Cerebellar cortex (tissue), 1 donor: ENCODE data around the gene CTNS.
"Not testable (repeated sequence)": the region's sequence is repeated elsewhere in the genome, so short reads cannot be mapped to it uniquely, and the experiment has no call there.

Experiments
- DNase-seq: peaks from one replicate; pipeline ENCODE4 v3.0.0-alpha.2; 2015; ENCODE audit warnings: low spot score

CTNS gene

DNA sequence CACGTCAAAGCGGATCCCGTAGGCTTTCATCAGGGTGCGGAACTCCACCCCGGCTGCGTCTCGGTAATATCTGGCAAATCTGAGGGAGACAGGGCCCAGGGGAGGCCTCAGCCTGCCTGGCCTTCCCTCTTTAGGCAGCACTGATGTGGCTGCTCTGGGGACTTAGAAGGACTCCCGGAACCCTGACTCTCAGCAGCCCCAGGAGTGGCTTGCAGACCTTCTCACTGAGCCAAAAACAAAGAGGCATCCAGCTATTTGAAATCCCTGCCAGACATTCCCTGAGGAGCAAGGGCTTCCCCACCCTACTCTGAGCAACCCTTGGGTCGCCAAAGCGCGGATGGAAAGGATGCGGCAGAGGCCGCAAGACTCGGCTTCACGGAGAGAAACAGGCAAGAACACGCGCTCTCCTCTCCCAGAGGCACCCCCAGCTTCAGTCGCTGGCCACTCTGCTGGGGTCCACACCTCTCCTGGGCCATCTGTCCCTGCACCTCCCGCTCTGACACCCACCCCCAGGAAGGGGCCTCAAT lies 51.5 kb downstream of the CTNS start:
- DNase-seq, result no peak

DNA sequence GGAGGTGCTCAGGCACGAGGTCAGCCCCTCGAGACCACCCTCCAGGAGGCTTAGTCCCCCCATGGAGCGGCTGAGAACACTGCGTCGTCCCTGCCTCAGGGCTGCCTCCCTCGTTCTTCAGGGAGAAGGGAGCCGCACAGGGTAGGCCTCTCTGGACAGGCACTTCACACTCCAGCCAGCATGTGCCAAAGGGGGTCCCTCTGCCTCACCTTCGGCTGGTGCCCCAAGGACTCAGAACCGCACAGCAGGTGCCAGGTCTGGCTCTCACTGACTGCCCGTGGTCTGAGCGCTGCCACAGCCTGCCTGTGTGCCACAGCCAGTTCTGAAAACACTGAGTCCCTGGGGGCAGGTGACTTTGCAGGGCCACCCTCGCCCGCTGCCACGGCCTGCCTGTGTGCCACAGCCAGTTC lies 52.3 kb downstream of the CTNS start:
- DNase-seq, result no peak

DNA sequence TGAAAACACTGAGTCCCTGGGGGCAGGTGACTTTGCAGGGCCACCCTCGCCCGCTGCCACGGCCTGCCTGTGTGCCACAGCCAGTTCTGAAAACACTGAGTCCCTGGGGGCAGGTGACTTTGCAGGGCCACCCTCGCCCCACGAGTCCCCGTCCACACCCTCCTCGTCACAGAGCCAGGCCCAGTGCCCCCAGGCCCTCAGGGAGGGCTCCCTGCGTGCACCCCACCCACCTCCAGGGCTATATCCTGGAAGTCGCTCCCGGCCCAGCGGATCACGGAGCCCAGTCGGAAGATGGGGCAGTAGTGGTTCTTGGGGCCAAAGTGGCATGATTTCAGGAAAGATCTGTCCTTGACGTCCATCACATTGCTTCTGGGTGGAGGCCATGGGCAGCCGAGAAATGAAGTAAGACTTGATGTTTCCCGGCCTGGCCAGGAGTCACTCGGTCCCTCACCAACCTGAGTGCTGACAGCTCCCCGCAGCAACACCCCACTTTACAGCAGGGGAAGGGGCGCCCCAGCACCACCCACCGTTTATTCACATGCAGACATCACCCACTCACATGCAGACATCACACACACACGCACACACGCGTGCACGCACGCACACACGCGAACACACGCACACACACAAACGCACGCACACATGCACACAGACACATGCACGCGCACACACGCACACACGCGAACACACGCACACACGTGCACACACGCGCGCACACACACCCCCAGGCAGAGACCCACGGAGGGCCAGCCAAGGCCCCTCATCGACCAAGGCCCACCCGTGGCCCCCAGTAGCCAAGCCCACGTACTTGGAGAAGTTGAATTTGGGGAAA lies 52.9 kb downstream of the CTNS start:
- DNase-seq, result no peak

DNA sequence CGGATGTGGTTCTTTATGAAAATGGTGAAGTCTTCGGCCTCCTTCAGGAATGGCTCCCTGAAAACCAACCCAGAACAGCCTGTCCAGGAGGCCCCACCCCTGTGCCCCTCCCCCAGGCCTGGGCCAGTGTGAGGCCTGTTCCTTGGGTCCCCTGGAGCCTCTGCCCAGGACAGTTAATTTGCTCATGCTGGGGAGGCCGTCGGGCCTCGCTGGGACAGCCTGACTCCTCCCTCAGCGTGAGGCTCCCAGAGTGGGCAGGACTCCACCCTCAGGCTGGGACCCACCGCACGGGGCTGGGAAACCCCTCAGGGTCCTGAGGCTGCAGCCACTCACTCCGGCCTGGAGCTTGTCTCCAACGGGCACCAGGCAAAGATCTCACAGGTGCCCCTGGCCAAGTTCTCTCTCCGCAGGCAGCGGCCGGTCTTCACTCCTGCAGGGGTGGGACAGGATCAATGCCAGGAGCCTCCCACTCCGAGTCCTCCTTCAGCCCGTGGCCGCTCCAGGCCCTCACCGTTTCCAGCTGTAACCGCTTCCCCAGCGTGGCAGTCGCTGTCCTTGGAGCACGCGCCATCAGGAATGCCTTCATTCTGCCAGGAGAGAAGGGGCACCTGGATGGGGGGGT lies 53.6 kb downstream of the CTNS start:
- no peak for DNase-seq

DNA sequence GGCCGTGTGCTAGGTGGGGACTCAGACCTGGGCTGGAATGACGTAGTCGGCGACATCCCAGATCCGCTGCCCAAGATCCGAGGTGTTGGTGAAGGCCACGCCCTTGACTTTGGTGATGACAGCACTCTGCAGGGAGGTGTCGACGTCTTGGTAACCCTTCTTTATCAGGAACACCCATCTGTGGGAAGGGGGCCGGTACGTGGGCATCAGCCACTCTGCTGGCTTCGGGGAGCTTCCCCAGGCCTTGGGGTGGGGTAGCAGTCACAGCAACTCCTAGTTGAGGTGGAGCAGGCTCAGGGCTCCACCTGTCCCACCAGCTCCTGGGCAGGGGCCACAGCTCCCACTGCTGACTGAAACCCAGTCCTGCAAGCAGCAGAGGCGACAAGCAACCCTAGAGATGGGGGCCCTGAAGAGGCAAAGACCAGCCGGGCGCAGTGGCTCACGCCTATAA lies 55.1 kb downstream of the CTNS start:
- peak; percentile 44 for DNase-seq

DNA sequence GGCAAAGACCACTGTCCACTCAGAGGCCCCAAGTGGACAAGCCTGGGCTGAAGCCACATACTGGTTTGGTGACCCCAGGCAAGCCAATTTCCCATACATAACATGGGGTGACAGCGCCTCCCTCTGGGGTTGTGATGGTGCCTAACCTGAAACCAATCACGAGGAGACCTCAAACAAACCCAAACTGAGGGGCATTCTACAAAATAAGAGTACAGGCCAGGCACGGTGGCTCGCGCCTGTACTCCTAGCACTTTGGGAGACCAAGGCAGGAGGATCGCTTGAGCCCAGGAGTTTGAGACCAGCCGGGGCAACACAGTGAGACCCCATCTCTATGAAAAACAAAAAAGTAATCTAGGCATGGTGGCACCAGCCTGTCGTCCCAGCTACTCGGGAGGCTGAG lies 55.8 kb downstream of the CTNS start:
- no peak for DNase-seq

DNA sequence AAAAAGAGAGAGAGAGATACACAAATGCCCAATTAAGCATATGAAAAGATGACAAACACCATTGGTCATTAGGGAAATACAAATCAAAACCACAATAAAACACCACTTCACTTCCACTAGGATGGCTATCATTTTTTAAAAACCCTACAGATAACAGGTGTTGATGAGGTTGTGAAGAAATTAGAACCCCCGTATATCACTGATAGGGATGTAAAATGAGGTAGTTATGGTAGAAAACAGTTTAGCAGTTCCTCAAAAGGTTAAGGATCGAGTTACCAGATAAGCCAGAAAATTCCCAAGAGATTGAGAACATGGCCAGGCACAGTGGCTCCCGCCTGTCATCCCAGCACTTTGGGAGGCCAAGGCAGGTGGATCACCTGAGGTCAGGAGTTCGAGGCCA lies 56.6 kb downstream of the CTNS start:
- no peak for DNase-seq

DNA sequence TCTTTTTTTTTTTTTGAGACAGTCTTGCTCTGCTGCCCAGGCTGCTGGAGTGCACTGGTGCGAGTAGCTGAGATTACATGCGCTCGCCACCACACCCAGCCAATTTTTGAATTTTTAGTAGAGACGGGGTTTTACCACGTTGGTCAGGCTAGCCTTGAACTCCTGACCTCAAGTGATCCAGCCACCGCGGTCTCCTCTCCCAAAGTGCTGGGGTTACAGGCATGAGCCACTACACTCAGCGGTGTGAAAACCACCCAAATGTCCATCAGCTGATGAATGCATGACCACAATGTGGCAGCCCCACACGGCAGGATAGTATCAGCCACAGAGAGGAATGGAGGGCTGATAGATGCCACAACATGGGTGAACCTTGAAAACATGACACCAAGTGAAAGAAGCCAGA lies 57.3 kb downstream of the CTNS start:
- DNase-seq, result no peak

DNA sequence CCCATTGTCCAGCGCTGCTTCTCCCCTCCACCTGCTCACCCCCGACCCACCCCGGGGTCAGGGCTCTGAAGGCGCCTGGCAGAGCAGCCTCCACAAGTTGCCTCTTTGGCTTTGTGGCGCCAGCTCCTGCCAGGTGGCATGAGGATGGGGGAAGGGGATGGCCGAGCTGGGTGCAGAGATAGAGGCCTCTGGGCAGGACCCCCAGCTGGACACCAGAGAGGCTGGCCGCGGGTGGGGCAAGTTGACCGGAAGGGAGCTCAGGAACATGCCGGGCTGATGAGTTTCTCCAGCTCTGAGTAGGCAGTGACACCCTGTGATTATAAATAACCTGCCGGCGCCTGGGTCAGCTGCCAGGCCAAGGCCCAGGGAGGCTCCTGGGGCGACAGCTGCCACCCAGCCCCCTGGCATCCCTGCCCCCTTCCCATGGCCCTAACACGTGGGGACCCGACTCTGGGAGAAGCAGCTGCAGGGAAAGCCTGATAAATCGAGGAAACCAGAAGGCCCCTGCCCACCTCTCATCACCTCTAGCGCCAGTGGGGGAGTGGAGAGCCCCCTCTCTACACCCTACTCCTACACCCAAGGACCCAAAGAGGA lies 58.7 kb downstream of the CTNS start:
- no peak for DNase-seq

DNA sequence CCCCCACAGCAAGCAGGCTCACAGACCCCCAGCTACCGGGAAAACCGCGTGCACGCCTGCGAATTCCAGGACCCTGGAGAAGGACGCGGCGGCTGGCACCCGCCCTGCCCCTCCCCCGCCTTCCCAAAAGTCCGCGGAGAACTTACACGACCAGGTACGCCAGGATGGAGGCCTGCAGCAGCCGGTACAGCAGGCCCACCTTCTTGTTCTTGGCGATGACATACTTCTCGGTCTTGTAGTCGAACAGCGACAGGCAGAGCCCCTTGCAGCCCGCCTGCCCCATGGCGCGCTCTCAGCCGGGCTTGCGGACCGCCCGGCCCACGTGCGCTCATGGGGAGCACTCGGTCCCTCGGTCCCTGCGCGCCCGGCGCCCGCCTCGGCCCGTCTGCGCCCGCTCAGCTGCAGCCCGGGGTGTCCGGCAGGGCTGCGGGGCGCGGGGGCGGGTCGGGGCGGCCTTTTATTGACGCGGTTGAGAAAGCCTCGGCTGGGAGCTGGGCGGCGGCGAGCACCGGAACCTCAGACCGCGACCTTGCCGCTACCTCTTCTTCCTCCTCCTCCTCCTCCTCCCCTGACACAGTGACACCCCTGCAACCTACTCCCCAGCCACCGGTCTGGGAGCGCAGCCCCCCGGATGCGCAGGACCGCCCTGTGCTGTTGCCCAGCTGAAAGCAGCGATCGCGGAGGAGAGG lies 59.3 kb downstream of the CTNS start, which contains the start of gene P2RX5:
TSS of gene P2RX5 (minus strand) at position 433 of the 689 bp plus-strand sequence. CDS start at position 283, 150 bp downstream.
- no peak for DNase-seq

DNA sequence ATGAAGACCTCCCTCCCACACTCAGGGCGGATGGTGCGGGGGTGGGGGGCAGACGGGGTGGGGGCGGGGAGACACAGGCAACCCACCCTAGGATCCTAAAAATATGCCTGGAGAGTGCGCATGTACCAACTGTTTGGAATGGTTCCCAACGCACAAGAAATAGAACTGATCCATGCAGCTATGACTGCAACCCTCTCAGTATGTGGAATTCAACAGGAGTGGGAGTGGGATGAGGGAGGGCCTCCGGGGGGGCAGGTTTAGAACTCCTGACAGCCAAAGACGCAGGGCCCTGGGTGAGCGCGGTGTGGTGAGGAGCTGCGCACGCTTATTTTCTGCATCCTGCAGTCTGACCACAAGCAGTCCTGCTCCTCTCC lies 60.5 kb downstream of the CTNS start:
- DNase-seq, result no peak

DNA sequence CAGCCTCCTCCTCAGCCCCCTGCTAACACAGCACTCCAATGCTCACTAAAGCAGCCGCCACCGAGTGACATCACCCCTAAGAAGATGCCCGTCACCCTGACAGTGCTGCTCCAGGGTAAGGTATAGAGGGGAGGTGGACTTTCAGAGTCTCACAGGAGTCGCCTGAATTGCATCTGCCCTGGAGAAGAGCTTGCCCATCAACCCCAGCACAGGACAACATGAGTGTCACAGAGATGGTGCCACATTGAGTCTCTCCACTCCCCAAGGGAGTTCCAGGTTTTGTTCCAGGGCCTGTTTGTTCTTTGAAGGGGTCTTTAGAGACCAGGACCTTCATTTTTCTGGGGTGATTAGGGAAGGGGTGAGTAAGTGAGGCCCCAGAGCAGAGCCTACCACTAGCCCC lies 61.6 kb downstream of the CTNS start:
- DNase-seq, result no peak

DNA sequence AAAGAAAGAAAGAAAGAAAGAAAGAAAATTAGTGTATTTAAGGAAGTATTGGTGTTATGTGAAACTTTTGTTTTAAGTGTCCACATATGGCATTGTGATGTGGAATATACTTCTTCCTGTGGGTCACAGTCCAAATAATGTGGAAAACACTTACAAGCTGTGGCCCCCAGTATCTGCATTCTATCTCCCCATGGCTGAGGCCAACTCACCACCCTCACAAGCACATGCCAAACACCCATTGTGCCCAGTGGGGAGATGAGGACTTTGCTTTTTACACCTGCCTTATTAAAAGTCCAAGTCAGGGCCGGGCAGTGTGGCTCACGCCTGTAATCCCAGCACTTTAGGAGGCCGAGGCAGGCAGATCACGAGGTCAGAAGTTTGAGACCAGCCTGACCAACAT lies 63.4 kb downstream of the CTNS start:
- no peak for DNase-seq

DNA sequence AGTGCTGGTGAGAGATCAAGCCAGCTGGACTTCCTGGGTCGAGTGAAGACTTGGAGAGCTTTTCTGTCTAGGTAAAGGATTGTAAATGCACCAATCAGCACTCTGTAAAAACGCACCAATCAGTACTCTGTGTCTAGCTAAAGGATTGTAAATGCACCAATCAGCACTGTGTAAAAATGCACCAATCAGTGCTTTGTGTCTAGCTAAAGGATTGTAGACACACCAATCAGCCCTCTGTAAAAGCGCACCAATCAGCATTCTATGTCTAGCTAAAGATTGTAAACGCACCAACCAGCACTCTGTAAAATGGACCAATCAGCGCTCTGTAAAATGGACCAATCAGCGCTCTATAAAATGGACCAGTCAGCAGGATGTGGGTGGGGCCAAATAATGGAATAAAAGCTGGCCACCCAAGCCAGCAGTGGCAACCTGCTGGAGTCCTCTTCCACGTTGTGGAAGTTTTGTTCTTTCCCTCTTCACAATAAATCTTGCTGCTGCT lies 65.5 kb downstream of the CTNS start:
- not testable (repeated sequence) for DNase-seq

DNA sequence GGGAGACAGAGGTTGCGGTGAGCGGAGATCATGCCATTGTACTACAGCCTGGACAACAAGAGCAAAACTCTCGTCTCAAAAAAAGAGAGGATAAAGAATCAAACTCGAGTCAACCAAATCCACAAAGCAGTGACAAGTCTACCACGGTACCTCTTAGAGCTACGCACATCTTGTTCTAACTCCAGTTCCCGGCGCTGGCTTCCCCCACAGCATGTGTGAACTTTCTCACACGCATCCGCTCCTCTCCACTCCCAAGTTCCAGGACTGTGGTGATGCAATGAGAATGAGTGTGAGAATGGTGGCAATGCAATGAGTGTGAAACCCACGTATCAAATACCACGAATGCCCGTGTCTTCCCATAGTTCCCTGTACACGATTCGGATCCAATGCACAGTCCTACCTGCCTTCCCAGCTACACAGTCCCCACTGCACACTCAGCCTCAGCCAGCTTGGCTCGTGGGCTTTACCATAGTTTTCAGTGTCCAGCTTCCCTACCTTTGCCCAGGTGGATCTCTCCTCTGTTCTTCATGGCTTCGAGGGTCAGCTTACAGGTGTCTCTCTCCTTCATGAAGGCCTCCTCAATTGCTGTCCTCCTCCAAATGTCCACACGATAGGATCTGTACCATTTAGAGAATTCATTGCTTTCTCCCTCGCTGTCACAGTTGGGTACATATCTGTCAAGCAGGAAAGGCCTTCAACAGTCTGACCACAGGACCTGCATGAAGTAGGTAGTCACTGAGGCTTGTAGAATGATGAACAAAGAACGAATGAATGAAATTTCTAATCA lies 68.6 kb downstream of the CTNS start:
- no peak for DNase-seq

DNA sequence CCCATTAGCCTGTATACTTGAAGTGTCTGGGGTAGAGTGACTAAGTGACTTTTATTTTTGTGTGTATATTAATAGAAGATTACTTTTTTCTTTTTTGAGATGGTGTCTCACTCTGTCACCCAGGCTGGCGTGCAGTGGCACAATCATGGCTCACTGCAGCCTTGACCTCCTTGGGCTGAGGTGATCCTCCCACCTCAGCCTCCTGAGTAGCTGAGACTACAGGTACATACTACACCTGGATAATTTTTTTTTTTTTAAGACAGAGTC lies 69.1 kb downstream of the CTNS start:
- not testable (repeated sequence) for DNase-seq

DNA sequence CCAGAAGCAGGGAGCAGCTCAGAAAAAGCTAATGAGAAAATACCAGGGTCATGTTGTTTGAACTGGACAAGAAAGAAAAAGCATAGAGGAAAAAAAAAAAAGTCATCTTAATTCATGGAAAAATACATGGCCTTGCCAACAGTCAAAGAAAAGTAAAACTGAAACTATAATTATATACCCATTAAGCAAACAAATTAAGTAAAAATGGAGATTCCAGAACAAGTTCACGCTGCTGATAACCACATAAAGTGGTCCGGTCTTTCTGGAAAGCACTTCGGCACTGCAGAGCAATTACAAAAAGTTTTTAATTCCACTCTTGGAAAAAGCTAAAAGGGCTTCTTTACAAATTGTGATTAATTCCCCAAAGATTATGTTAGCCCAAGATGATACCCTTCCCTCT lies 71.8 kb downstream of the CTNS start:
- DNase-seq, result no peak

DNA sequence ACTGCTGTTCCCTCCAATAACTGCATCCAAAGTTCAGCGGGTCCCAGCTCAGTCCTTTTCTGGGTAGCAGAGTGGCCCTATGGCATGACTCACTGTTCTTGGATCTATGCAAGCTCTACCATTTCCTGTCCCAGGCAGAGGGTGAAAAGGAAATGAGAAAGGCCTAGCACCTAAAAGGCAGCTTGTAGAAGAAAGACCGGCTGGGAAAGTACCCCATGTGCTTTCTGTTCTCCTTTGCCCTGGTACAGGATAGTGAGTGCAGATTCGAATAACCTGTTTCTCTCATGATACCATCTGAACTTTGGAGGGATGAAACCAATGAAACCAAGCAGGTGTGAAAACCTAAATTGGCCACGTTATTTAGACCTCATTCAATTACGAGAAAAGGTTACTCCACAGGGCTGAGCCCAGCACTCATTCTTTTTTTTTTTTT lies 74.4 kb downstream of the CTNS start:
- DNase-seq, result no peak
